Loucy (cell line): ENCODE measurements around the gene CEP170.

Source experiments
- CTCF ChIP-seq: fragments of 200-600 bp; sonication (generic); conservative IDR thresholded peaks from 2 replicates; pipeline ENCODE4 v1.5.1; 2014; ENCODE audit warnings: mild to moderate bottlenecking, antibody characterized with exemption, low read length
- EZH2phosphoT487 ChIP-seq: fragments of 200-600 bp; IDR thresholded peaks from 2 replicates; pipeline ENCODE4 v1.6.1; 2018; ENCODE audit warnings: antibody characterized with exemption, mild to moderate bottlenecking, moderate library complexity, borderline replicate concordance

GRCh38 chr1:243229526-243229925, 25.6 kb downstream of the CEP170 start:
- no peak for TF ChIP-seq CTCF
- no peak for TF ChIP-seq EZH2phosphoT487
